Globus pallidus (tissue), 1 donor: ENCODE measurements around the gene LSM6.

ENCODE experiments used
- DNase-seq: peaks from one replicate; pipeline ENCODE4 v3.0.0-alpha.2; 2015; ENCODE audit warnings: low spot score

LSM6 gene

GRCh38 chr4:146175541-146176453 lies at the start of gene LSM6:
TSS of gene LSM6 (plus strand) at chr4:146175718. CDS start at chr4:146182922, 7,204 bp downstream.
- DNase-seq: peak; percentile 92

- no peak for DNase-seq
These were observed 43.1 kb upstream of the LSM6 start for GRCh38 chr4:146132445-146132844.

GRCh38 chr4:146134761-146135445 lies 40.6 kb upstream of the LSM6 start:
- no peak for DNase-seq

- no peak for DNase-seq
These were observed 39.6 kb upstream of the LSM6 start for GRCh38 chr4:146135941-146136340.

GRCh38 chr4:146142768-146143167 lies 32.8 kb upstream of the LSM6 start:
- DNase-seq: no peak

- DNase-seq: no peak
These were observed 31.6 kb upstream of the LSM6 start for GRCh38 chr4:146143888-146144287.

- DNase-seq: no peak
These were observed 28.6 kb upstream of the LSM6 start for GRCh38 chr4:146146918-146147317.

GRCh38 chr4:146148021-146148420 lies 27.5 kb upstream of the LSM6 start:
- DNase-seq: no peak

- no peak for DNase-seq
These were observed 21.5 kb upstream of the LSM6 start for GRCh38 chr4:146154057-146154456.

- DNase-seq: no peak
These were observed 20.3 kb upstream of the LSM6 start for GRCh38 chr4:146155152-146155724.

- DNase-seq: no peak
These were observed 17.3 kb upstream of the LSM6 start for GRCh38 chr4:146158036-146158745.

- no peak for DNase-seq
These were observed 16.0 kb upstream of the LSM6 start for GRCh38 chr4:146159384-146160058.

- DNase-seq: no peak
These were observed 14.3 kb upstream of the LSM6 start for GRCh38 chr4:146161243-146161642.

- no peak for DNase-seq
These were observed 10.3 kb upstream of the LSM6 start for GRCh38 chr4:146165221-146165620.

- DNase-seq: no peak
These were observed 9.7 kb upstream of the LSM6 start for GRCh38 chr4:146165840-146166239.

GRCh38 chr4:146170149-146170548 lies 5.4 kb upstream of the LSM6 start:
- DNase-seq: no peak

GRCh38 chr4:146176891-146177290 lies 1.4 kb downstream of the LSM6 start:
- no peak for DNase-seq

GRCh38 chr4:146178126-146178525 lies 2.6 kb downstream of the LSM6 start:
- DNase-seq: no peak

GRCh38 chr4:146179784-146180370 lies 4.4 kb downstream of the LSM6 start:
- DNase-seq: peak; percentile 40

- DNase-seq: no peak
These were observed 6.9 kb downstream of the LSM6 start for GRCh38 chr4:146182443-146182842.

- DNase-seq: no peak
These were observed 7.7 kb downstream of the LSM6 start for GRCh38 chr4:146183209-146183608.
